ENCODE data around the gene GRAP. TPM values are rescaled to one million over a fixed set of nuclear protein-coding genes. Genes with fewer than 3 reads are reported as not detected.
"Not testable (repeated sequence)": the region's sequence is repeated elsewhere in the genome, so short reads cannot be mapped to it uniquely, and the experiment has no call there.

Gene GRAP
- total RNA-seq, 1 experiment from 2014 or later = not detected

- H3K27ac ChIP-seq (ENCODE audit: low read length); CTCF ChIA-PET; H3F3A ChIP-seq (ENCODE audit: low read length, unreplicated experiment); BruUV-seq (replicated peaks); H3K4me2 ChIP-seq (ENCODE audit: low read length); H3K36me3 ChIP-seq (ENCODE audit: low read depth, low read length); H3K9ac ChIP-seq (ENCODE audit: low read length); POLR2A ChIA-PET (ENCODE audit: unreplicated experiment); H3K79me2 ChIP-seq (ENCODE audit: low read length); H3K4me1 ChIP-seq (ENCODE audit: insufficient read depth, low read length); H2AFZ ChIP-seq (ENCODE audit: low read length); H3K9me3 ChIP-seq (ENCODE audit: low read length); DNase-seq; H3K4me3 ChIP-seq (ENCODE audit: low read length); H4K20me1 ChIP-seq (ENCODE audit: low read length); intact Hi-C loops (cut with micrococcal nuclease); H3K9me2 ChIP-seq (replicated peaks; ENCODE audit: low read length); H3K27me3 ChIP-seq (ENCODE audit: low read length): not testable (repeated sequence)
- peak; percentile 74 for ATAC-seq
Observed at GRCh38 chr17:19031729-19032128, 15.0 kb downstream of the GRAP start.

- POLR2A ChIA-PET (ENCODE audit: unreplicated experiment); H3K27ac ChIP-seq (ENCODE audit: low read length); BruUV-seq (replicated peaks); H3K9ac ChIP-seq (ENCODE audit: low read length); H4K20me1 ChIP-seq (ENCODE audit: low read length); H3K4me3 ChIP-seq (ENCODE audit: low read length); H3K4me1 ChIP-seq (ENCODE audit: insufficient read depth, low read length); H3K9me3 ChIP-seq (ENCODE audit: low read length); DNase-seq; H3K79me2 ChIP-seq (ENCODE audit: low read length); H3K36me3 ChIP-seq (ENCODE audit: low read depth, low read length); H3K27me3 ChIP-seq (ENCODE audit: low read length); H3K9me2 ChIP-seq (replicated peaks; ENCODE audit: low read length); H3F3A ChIP-seq (ENCODE audit: low read length, unreplicated experiment); CTCF ChIA-PET; H3K4me2 ChIP-seq (ENCODE audit: low read length); intact Hi-C loops (cut with micrococcal nuclease); H2AFZ ChIP-seq (ENCODE audit: low read length): not testable (repeated sequence)
- peak; percentile 80 for ATAC-seq
Observed at GRCh38 chr17:19030771-19031449, 15.8 kb downstream of the GRAP start.

GRCh38 chr17:19029740-19030139, 17.0 kb downstream of the GRAP start:
- H3F3A ChIP-seq (ENCODE audit: low read length, unreplicated experiment); BruUV-seq (replicated peaks); POLR2A ChIA-PET (ENCODE audit: unreplicated experiment); H3K27me3 ChIP-seq (ENCODE audit: low read length); H3K4me3 ChIP-seq (ENCODE audit: low read length); DNase-seq; H3K36me3 ChIP-seq (ENCODE audit: low read depth, low read length); H3K9me3 ChIP-seq (ENCODE audit: low read length); H3K27ac ChIP-seq (ENCODE audit: low read length); H3K4me1 ChIP-seq (ENCODE audit: insufficient read depth, low read length); intact Hi-C loops (cut with micrococcal nuclease); ATAC-seq; H2AFZ ChIP-seq (ENCODE audit: low read length); H3K9me2 ChIP-seq (replicated peaks; ENCODE audit: low read length); H3K79me2 ChIP-seq (ENCODE audit: low read length); CTCF ChIA-PET; H3K4me2 ChIP-seq (ENCODE audit: low read length); H4K20me1 ChIP-seq (ENCODE audit: low read length); H3K9ac ChIP-seq (ENCODE audit: low read length): not testable (repeated sequence)

GRCh38 chr17:19028671-19029070, 18.1 kb downstream of the GRAP start:
- H2AFZ ChIP-seq (ENCODE audit: low read length); H3F3A ChIP-seq (ENCODE audit: low read length, unreplicated experiment); H3K4me2 ChIP-seq (ENCODE audit: low read length); H3K9me2 ChIP-seq (replicated peaks; ENCODE audit: low read length); DNase-seq; ATAC-seq; H3K9me3 ChIP-seq (ENCODE audit: low read length); CTCF ChIA-PET; H3K27me3 ChIP-seq (ENCODE audit: low read length); H3K9ac ChIP-seq (ENCODE audit: low read length); BruUV-seq (replicated peaks); H3K27ac ChIP-seq (ENCODE audit: low read length); H3K79me2 ChIP-seq (ENCODE audit: low read length); H3K4me1 ChIP-seq (ENCODE audit: insufficient read depth, low read length); H4K20me1 ChIP-seq (ENCODE audit: low read length); POLR2A ChIA-PET (ENCODE audit: unreplicated experiment); H3K36me3 ChIP-seq (ENCODE audit: low read depth, low read length); intact Hi-C loops (cut with micrococcal nuclease); H3K4me3 ChIP-seq (ENCODE audit: low read length): not testable (repeated sequence)
